K562 (cell line): ENCODE measurements around the gene CHRDL1. TPM values are rescaled to one million over a fixed set of nuclear protein-coding genes. Genes with fewer than 3 reads are reported as not detected.

Source experiments
- ATAC-seq: fragments of 200-7000 bp; cut with Tn5 transposase; 3 replicates; pipeline ENCODE4 v1.9.1; 2020; ENCODE audit warnings: moderate library complexity
- BruUV-seq: library from RNA; stranded (reverse); fragments of 400-500 nt; replicated peaks from 2 replicates; lab custom pipeline; 2021; lab: Mats Ljungman, UMichigan
- CTCF ChIA-PET: fragments of 300-600 bp; formaldehyde crosslinking; extraction: SDS; loops from one replicate; lab custom pipeline; 2021; ENCODE audit warnings: low intra/inter-chr PET ratio; lab: Yijun Ruan, JAX
- POLR2A ChIA-PET: fragments of 300-600, 350-650 bp; sonication (Branson Sonifier 250); formaldehyde crosslinking; extraction: SDS; loops from one replicate; lab custom pipeline; 2021; ENCODE audit warnings: antibody characterized with exemption, inconsistent platforms; lab: Yijun Ruan, JAX
- DNase-seq, 4 experiments: peaks; one replicate each; pipeline versions ENCODE4 v3.0.0 to v3.0.0-alpha.2; 2011 to 2018; ENCODE audit warnings: low spot score in 3 of 4, mixed read lengths in 3 of 4; ENCODE audit errors: extremely low read depth in 1 of 4
- FAIRE-seq: peaks from 2 replicates; lab custom pipeline; 2011; peaks lifted over from hg19 to GRCh38; lab: Jason Lieb, UNC
- H2AFZ ChIP-seq: 2 replicates; pipeline ENCODE4 v1.6.0; 2011; ENCODE audit warnings: low read depth, low read length, control low read depth, inconsistent platforms
- H3K27ac ChIP-seq: fragments of 200-600 bp; 3 replicates; pipeline ENCODE4 v1.8.0; 2011; ENCODE audit warnings: low read depth, mild to moderate bottlenecking, control low read depth, inconsistent platforms, low read length, moderate library complexity, mixed read lengths; ENCODE audit errors: extremely low read depth
- H3K27me3 ChIP-seq, 2 experiments: fragments of 300-600 bp in 1 of 2; 2 replicates in 1 of 2; 3 replicates in 1 of 2; pipeline versions ENCODE4 v1.6.0 to v1.8.0; 2011; ENCODE audit warnings: inconsistent platforms in 2 of 2, low read length in 2 of 2, mild to moderate bottlenecking in 1 of 2, mixed read lengths in 1 of 2, moderate library complexity in 1 of 2; ENCODE audit not compliant: control insufficient read depth in 2 of 2, insufficient read depth in 2 of 2
- H3K36me3 ChIP-seq: fragments of 300-600 bp; 3 replicates; pipeline ENCODE4 v1.8.0; 2011; ENCODE audit warnings: mild to moderate bottlenecking, low read length, inconsistent platforms; ENCODE audit not compliant: control insufficient read depth, insufficient read depth
- H3K4me1 ChIP-seq, 2 experiments: fragments of 200-600 bp in 1 of 2; replicated peaks in 1 of 2; 2 replicates in 1 of 2; 3 replicates in 1 of 2; pipeline versions ENCODE4 v1.5.1 to v1.8.0; 2011; ENCODE audit warnings: inconsistent platforms in 2 of 2, low read length in 2 of 2, mild to moderate bottlenecking in 1 of 2, mixed read lengths in 1 of 2, moderate library complexity in 1 of 2; ENCODE audit not compliant: control insufficient read depth in 2 of 2, insufficient read depth in 2 of 2
- H3K4me2 ChIP-seq: 2 replicates; pipeline ENCODE4 v1.6.1; 2011; ENCODE audit warnings: low read length, control low read depth, inconsistent platforms, mixed read lengths; ENCODE audit not compliant: insufficient read depth
- H3K4me3 ChIP-seq: fragments of 200-600 bp; sonication (generic), shearing (Covaris generic); 2 replicates; pipeline ENCODE4 v1.5.1; 2016; ENCODE audit warnings: control low read depth, inconsistent platforms
- H3K79me2 ChIP-seq: fragments of 200-600 bp; 3 replicates; pipeline ENCODE4 v1.8.0; 2011; ENCODE audit warnings: low read length, inconsistent platforms; ENCODE audit not compliant: control insufficient read depth, insufficient read depth
- H3K9ac ChIP-seq, 2 experiments: 2 replicates each; pipeline versions ENCODE4 v1.6.0 to v1.6.1; 2011; ENCODE audit warnings: low read depth in 2 of 2, low read length in 2 of 2, control low read depth in 1 of 2, inconsistent platforms in 1 of 2, mild to moderate bottlenecking in 1 of 2, mixed read lengths in 1 of 2; ENCODE audit not compliant: insufficient read depth in 1 of 2
- H3K9me1 ChIP-seq: one replicate; pipeline ENCODE4 v1.6.0; 2011; ENCODE audit warnings: inconsistent platforms, mild to moderate bottlenecking, low read length, moderate library complexity; ENCODE audit not compliant: control insufficient read depth, insufficient read depth
- H3K9me3 ChIP-seq: replicated peaks from 2 replicates; pipeline ENCODE4 v1.5.1; 2011; ENCODE audit warnings: low read depth, low read length, inconsistent platforms; ENCODE audit not compliant: control insufficient read depth, insufficient read depth
- H4K20me1 ChIP-seq: replicated peaks from 2 replicates; pipeline ENCODE4 v1.6.1; 2011; ENCODE audit warnings: low read length, inconsistent platforms, mixed read lengths; ENCODE audit not compliant: control insufficient read depth, insufficient read depth
- ATF4 ChIP-seq: fragments of 450-650 bp; formaldehyde crosslinking; IDR thresholded peaks from 2 replicates; pipeline ENCODE4 v1.4.0; 2022; ENCODE audit warnings: mild to moderate bottlenecking, moderate library complexity
- DMBX1 ChIP-seq: fragments of 250-450 bp; sonication (Bioruptor Pico); IDR thresholded peaks from 2 replicates; pipeline ENCODE4 v1.8.0; 2022; ENCODE audit warnings: inconsistent platforms, mild to moderate bottlenecking, moderate library complexity, borderline replicate concordance
- E2F5 ChIP-seq: sonication (generic); formaldehyde crosslinking; IDR thresholded peaks from 2 replicates; pipeline ENCODE4 v1.8.0; 2022; ENCODE audit warnings: mild to moderate bottlenecking, missing genetic modification reagents
- PBX2 ChIP-seq, 2 experiments: IDR thresholded peaks in 1 of 2; conservative IDR thresholded peaks in 1 of 2; 2 replicates each; pipeline ENCODE4 v1.6.1; 2016; ENCODE audit warnings: low read depth in 2 of 2, mild to moderate bottlenecking in 1 of 2, missing compliant biosample characterization in 1 of 2, missing genetic modification characterization in 1 of 2, moderate library complexity in 1 of 2
- ZNF311 ChIP-seq: fragments of 250-450 bp; sonication (Bioruptor Pico); IDR thresholded peaks from 2 replicates; pipeline ENCODE4 v1.4.0; 2020; ENCODE audit warnings: mild to moderate bottlenecking, moderate library complexity
- WGBS: fragments of 100-300 bp; shearing (Covaris generic); methylation state at CpG from one replicate; pipeline ENCODE4 v1.1.6; 2016; ENCODE audit warnings: low coverage, mixed read lengths; ENCODE audit not compliant: insufficient coverage; ENCODE audit errors: missing lambda C conversion rate; 5-methylcytosine and 5-hydroxymethylcytosine counted together
- in situ Hi-C: fragments of 300-500 bp; cut with MboI; formaldehyde crosslinking; loops from 4 replicates; pipeline ENCODE4 v1.15.0; 2018; ENCODE audit warnings: inconsistent platforms, mixed read lengths
- intact Hi-C: fragments of 100-400 bp; cut with micrococcal nuclease; formaldehyde crosslinking; loops from 2 replicates; pipeline ENCODE4 v1.14.2; 2022
- polyA plus RNA-seq, 8 experiments: library from polyadenylated mRNA; depleted of rRNA in 4 of 8; stranded (reverse) in 5 of 8; unstranded in 3 of 8; fragments of >200 nt; fragmentation: Nextera tagmentation in 2 of 8; fragmentation: Illumina TruSeq in 1 of 8; extraction: Ambion mirVana in 2 of 8; extraction: Trizol in 1 of 8; gene quantifications; 2 replicates each; pipeline versions ENCODE4 v1.2.1 to v1.2.3, GENCODE V29; 2011 to 2014; ENCODE audit warnings: inconsistent platforms in 1 of 8, missing spikeins in 1 of 8
- total RNA-seq, 7 experiments: library from RNA; depleted of rRNA in 6 of 7; stranded (reverse); fragments of >200 nt in 6 of 7; fragmentation: Illumina TruSeq in 2 of 7; extraction: Trizol in 2 of 7; gene quantifications; 2 replicates each; pipeline versions ENCODE4 v1.2.1 to v1.2.3, GENCODE V29; 2011 to 2021; ENCODE audit warnings: low replicate concordance in 1 of 7

The CHRDL1 gene
- total and polyA plus RNA-seq, 9 of the 15 experiments (the other 6 are each of a cell fraction or from before 2014, with no cell fraction given), result not detected

GRCh38 chrX:110805303-110805702 lies 9.7 kb upstream of the CHRDL1 start (continued):
- TF ChIP-seq DMBX1 (CRISPR knock-in tag) (no peak), ZNF311 (no peak), PBX2 (CRISPR knock-in tag; IDR thresholded peaks at IDR 0.05; ENCODE audit: low read depth) (no peak), PBX2 (tag; conservative IDR thresholded peaks at IDR 0.05; ENCODE audit: low read depth) (no peak)

- DNase-seq, result no peak
- in situ Hi-C loops, result no loop called here
- Histone ChIP-seq H2AFZ (no peak overlapping the region), H3K9me1 (no peaks in the 10 kb centered on the region), H3K27ac (no peak overlapping the region), H3K27me3 (no peaks in the 10 kb centered on the region), H3K4me3 (no peak overlapping the region), H3K79me2 (no peaks in the 10 kb centered on the region), H3K9me3 (no peaks in the 10 kb centered on the region)
- intact Hi-C loops, result no loop called here
- no peak for FAIRE-seq
- ChIA-PET CTCF (no interaction called here), POLR2A (interaction anchor here (1.3 kb wide), 1 partner anchor 30 kb away, joined by 3 read pairs; no protein-coding TSS in a partner anchor)
- WGBS, result 0% methylated on average over 4 of the region's 4 CpGs
- BruUV-seq, result no TSS peak
- no peak for TF ChIP-seq ATF4 (CRISPR knock-in tag)
- TF ChIP-seq E2F5, result no peak
- TF ChIP-seq, all 486 proteins: peak for 0
- Histone ChIP-seq H3K4me1 (no peaks in the 10 kb centered on the region), H3K36me3 (no peaks in the 10 kb centered on the region), H3K9ac (no peak overlapping the region), H4K20me1 (no peaks in the 10 kb centered on the region), H3K4me2 (no peak overlapping the region)
- no peak for ATAC-seq
Observed at GRCh38 chrX:110804446-110804845, 8.8 kb upstream of the CHRDL1 start.
